OCI-LY7 (cell line): ENCODE results near the gene TPBG.

ENCODE experiments used
- EZH2phosphoT487 ChIP-seq: fragments of 200-600 bp; sonication (generic); IDR thresholded peaks from 2 replicates; pipeline ENCODE4 v1.6.1; 2018; ENCODE audit warnings: low read depth, borderline replicate concordance, mild to moderate bottlenecking, mixed run types, antibody characterized with exemption, low read length, moderate library complexity, mixed read lengths
- TF ChIP-seq, protein P1 (sequence below): fragments of 200-600 bp; sonication (generic); conservative IDR thresholded peaks from 2 replicates; pipeline ENCODE4 v1.5.1; 2014; ENCODE audit warnings: mild to moderate bottlenecking, antibody characterized with exemption, low read length, moderate library complexity, mixed read lengths

DNA sequence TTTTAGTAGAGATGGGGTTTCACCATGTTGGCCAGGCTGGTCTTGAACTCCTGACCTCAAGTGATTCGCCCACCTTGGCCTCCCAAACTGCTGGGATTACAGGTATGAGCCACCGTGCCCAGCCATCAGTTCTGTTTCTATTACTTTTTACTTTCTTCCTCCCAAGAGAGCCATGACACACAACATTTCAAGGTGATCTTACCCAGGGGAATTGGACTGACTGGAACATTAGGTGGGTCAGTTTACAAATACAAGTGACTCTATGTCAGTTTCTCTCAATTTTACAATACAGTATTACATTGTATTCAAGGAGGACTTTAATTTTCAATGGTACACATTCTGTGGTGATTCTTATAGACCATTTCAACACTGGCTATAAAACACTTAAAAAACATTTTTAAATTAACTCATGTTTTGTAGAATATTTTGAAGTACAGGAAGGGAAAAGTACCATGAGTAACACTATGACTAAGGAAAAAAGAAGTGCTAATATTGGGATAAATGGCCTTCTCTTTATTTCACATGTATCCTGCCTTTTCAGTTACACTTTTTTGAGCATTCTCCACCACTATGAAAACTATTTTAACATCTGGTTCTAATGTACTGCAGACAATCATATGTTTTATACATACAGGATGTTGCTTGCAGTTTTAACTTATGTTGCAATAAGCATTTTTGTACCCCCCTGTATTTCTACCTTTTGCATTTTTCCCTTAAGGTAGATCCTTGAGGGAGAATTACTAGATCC is 8.4 kb downstream of the TPBG start:
- TF ChIP-seq, protein P1, sequence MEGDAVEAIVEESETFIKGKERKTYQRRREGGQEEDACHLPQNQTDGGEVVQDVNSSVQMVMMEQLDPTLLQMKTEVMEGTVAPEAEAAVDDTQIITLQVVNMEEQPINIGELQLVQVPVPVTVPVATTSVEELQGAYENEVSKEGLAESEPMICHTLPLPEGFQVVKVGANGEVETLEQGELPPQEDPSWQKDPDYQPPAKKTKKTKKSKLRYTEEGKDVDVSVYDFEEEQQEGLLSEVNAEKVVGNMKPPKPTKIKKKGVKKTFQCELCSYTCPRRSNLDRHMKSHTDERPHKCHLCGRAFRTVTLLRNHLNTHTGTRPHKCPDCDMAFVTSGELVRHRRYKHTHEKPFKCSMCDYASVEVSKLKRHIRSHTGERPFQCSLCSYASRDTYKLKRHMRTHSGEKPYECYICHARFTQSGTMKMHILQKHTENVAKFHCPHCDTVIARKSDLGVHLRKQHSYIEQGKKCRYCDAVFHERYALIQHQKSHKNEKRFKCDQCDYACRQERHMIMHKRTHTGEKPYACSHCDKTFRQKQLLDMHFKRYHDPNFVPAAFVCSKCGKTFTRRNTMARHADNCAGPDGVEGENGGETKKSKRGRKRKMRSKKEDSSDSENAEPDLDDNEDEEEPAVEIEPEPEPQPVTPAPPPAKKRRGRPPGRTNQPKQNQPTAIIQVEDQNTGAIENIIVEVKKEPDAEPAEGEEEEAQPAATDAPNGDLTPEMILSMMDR: no peak
- TF ChIP-seq EZH2phosphoT487: no peak
